ENCODE results near the gene ADRA2B. TPM values are rescaled to one million over a fixed set of nuclear protein-coding genes. Genes with fewer than 3 reads are reported as not detected.
"Not testable (repeated sequence)": the region's sequence is repeated elsewhere in the genome, so short reads cannot be mapped to it uniquely, and the experiment has no call there.

ADRA2B gene
- 5.0 TPM for total RNA-seq
- long read RNA-seq, transcript ADRA2B-201 (1 exons, 3,371 nt): major isoform, 15 of 17 reads
- long read RNA-seq, partial matches to known transcripts: 0 of 17 reads
- long read RNA-seq, other reads (novel, unspliced or antisense): 2 of 17 reads

DNA sequence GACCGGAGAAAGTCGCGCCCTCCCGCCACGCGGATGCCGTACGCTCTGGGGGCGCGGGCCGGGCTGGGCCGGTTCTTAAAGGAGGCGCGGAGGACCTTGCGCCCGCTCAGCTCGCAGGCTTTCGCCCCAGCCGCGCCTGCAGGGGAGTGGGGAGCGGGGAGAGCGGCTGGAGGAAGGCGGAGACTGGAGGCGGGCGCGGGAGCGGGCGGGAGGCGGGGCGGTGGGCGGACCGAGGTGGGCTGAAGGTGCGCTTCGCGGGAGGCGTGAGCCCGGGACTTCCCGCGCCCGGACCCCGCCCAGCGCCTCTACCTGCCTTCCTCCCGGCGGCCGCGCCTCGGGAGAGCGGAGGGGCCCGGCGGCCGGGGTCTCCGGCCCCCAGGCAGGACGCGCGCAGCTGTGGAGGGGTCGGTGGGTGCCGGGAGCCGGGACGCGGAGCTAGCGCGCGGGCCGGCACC is at the start of gene ADRA2B:
ADRA2B (minus strand) TSS at position 148 of the 455 bp plus-strand sequence. CDS start 422 bp downstream, outside the sequence.
- ATAC-seq: peak; percentile 81
- peak; percentile 77 for DNase-seq
- intact Hi-C loops (cut with micrococcal nuclease): no loop called here

- DNase-seq: no peak
These were observed 48.3 kb upstream of the ADRA2B start for GRCh38 chr2:96164459-96165184.

GRCh38 chr2:96163768-96164429 is 47.5 kb upstream of the ADRA2B start:
- intact Hi-C loops (cut with micrococcal nuclease): no loop called here
- DNase-seq (no peak), ATAC-seq (no peak)

More at GRCh38 chr2:96164459-96165184, 48.3 kb upstream of the ADRA2B start:
- no peak for ATAC-seq
- intact Hi-C loops (cut with micrococcal nuclease): no loop called here

DNA sequence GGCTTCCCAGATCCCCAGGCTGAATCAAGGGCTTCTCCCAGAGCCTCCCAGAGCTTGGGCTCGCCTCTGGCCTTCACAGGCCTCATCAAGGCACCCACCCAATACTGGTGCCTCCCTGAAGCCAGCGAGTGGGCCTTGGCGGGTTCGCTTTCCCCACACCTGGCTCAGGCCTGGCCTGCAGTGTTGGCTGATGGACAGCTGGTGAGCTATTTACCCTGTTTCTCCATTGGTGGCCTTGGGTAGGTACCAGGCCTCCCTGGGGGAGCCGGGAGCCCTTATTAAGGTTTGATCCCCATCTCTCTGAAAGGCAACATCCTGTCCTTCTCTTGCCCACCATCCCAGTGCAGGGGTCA is 47.0 kb upstream of the ADRA2B start:
- ATAC-seq: no peak
- DNase-seq: no peak
- intact Hi-C loops (cut with micrococcal nuclease): no loop called here

- intact Hi-C loops (cut with micrococcal nuclease): no loop called here
- DNase-seq (no peak), ATAC-seq (no peak)
These were observed 45.5 kb upstream of the ADRA2B start for GRCh38 chr2:96161898-96162297.

DNA sequence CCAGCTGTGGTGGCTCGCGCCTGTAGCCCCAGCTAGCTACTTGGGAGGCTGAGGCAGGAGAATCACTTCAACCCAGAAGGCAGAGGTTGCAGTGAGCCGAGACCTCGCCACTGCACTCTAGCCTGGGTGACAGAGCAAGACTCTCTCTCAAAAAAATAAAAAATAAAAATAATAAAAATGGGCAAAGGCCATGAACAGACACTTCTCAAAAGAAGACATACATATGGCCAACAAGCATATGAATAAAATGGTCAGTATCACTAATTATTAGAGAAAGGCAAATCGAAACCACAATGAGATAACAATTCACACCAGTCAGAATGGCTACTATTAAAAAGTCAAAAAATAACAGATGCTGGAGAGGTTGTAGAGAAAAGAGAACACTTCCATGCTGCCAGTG is 44.0 kb upstream of the ADRA2B start:
- intact Hi-C loops (cut with micrococcal nuclease); DNase-seq; ATAC-seq: not testable (repeated sequence)

DNA sequence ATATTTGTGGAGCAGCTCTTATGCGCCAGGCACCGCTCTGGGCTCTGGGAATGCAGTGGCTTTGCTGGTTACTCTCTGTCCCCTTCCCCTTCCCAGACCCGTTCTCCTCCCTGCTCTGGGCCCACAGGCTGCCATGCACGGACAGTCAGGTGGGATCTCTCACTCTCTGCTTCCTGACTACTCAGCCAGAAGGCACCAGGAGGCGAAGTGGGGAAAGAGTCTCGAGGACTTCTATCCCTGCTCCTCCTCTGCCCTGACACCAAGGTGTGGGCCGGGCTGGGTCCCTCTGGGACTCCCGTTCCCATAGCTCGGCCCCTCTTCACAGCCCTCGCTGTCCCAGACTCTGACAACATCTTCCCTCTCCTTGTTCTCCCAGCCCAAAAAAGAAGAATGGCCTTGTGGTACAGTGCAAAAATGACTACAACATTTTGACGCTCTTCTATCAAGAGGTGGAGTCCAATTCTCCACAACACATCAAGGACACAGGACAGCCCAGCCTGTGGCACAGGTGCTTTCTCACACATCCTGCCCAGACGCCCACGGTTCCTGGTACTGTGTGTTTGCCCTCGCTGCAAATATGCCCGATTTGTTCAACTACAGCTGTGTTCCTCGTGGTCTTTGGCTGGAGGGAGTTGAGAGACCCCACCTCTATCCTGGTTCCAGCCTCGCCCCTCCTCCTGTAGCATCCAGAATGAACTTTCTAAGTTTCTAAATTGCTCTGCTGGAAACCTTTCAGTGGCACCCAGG is 42.9 kb upstream of the ADRA2B start:
- DNase-seq (peak; percentile 5), ATAC-seq (no peak)
- intact Hi-C loops (cut with micrococcal nuclease): no loop called here

GRCh38 chr2:96158554-96158940 is 42.2 kb upstream of the ADRA2B start:
- intact Hi-C loops (cut with micrococcal nuclease): no loop called here
- DNase-seq (peak; percentile 8), ATAC-seq (no peak)

DNA sequence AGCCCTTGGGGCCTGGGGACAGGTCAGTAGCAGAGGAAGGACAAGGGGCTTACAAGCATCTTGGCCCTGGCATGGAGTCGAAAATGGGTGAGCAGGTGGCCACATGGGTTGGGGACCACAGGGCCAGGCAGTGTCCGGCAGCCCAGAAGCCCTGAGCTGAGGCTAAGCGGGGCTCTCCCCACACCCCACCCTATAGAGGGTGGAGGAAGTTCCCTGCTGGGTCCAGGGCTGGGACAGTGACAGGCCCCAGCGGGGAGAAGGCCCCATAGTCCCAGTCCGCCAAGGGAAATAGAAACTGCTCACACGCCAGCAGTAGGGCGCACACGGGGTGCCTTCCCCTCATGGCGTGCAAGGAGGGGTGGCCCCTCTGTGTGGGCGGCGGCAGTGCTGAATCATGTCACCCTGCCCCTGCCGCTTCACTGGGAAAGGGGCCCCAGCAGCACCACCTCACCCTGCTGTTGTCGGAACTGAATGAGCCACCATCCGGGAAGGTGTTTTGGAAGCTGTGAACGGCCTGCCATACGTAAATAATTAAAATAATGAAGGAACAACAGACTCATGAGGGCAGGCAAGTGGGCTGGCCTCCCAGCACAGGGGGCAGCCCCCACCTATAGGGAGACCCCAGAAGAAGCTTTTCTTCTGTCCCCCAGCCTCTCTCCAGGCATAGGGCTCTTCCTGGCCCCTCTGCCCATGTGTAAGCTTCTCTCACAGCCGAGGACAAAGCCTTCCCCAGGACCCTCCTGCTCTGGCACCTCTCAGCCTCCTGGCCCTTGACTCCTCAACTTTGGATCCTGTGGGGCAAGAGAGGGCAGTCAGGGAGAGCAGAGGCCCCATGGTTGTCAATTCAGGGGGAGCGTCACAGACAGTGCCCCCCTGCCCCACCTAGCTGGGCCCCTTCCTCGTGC is 41.5 kb upstream of the ADRA2B start:
- no peak for ATAC-seq
- intact Hi-C loops (cut with micrococcal nuclease): no loop called here
- DNase-seq: peak; percentile 25

DNA sequence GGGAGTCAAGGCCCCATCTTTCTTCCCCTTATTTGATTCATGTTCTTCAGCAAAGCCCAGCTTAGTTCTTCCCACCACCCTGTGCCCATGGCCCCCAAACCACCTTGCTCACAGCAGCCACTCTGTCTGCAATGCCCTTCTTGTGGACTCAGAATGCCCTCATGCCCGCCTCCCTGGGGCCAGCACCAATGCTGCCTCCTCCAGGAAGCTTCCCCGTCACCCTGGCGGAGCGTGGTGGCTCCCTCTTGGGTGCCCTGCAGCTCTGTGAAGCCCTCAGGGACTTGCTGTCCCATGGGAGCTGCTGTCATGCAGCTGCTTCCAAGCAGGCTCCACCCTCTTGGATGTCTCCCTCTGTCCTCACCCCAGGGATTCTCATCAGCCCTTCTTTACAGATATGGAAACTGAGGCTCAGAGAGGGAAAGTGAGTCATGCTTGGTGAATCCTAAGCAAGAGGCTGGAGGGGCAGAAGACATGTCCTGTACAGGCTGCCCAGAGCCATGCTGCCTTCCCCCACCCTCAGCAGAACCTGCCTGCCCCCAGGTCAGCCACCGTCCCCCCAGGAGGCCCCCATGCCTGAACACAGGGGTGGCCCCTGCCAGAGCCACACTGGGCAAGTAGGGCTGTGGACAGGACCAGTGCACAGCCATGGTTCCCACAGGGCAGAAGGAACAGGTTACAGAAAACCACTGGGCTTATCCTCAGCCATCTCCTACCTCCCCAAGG is 40.7 kb upstream of the ADRA2B start:
- ATAC-seq (no peak), DNase-seq (peak; percentile 18)
- intact Hi-C loops (cut with micrococcal nuclease): no loop called here

GRCh38 chr2:96156011-96156820 is 39.8 kb upstream of the ADRA2B start:
- peak; percentile 12 for DNase-seq
- intact Hi-C loops (cut with micrococcal nuclease): no loop called here
- no peak for ATAC-seq

DNA sequence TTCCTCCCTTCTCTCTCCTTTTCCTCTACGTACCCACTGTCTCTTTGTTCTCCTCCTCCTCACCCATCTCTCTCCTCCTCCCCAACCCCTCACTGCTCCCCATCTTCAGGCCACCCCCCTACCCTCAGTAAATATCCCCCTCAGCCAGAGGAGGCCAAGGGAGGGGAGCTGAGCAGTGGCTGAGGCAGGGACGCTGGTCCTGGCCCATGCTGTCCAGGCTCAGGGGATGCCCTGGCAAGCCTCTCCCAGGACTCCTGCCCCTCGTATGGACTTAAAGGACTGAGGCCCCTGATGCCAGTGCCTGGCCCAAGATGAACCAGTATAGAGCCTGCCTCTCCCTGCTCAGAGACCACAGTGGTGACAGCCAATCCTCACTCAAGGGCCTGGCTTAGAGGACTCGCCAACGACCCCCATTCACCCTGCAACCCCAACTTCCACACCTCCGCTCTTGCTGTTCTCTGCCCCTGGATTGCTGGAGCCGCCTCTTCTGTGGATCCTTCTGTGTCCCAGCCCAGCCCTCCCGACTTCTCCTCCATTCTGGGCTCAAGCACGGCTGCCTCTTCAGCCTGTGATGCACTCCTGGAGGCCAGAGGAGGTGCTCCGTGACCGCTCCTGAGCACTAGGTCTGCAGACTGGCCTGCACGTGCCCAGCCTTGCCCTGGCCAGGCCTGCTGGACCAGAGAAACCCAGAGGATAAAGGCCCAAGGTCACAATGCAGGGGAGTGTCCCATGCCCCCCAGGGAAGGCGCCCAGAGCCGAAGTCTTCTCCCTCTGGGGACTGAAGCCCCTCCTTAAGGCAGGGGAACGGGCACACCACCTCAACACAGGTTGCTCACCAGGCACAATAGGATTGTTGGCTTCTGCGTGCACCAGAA is 38.4 kb upstream of the ADRA2B start:
- ATAC-seq: no peak
- DNase-seq: peak; percentile 14
- intact Hi-C loops (cut with micrococcal nuclease): no loop called here

DNA sequence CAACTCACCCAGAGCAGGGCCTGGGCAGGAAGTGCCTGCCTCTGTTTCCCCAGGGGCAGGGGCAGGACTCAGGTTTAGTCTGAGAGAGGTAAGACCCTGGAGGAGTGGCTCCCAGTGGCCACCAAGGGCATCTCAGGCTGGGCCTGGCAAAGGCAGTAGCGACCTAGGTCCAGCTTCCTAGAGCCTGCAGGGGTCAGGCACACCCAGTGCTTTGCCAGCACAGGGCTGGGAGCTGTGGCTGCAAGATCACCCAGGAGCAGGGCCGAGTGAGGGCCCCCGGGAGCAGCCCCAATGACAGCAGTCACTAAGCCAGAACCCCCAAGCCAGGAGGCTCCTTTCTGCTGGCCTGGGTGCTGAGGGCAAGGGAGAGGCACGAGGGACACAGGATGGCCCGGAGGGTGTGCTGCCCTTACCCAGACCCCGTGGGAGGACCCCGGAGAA is 37.6 kb upstream of the ADRA2B start:
- intact Hi-C loops (cut with micrococcal nuclease): no loop called here
- DNase-seq (peak; percentile 18), ATAC-seq (no peak)

DNA sequence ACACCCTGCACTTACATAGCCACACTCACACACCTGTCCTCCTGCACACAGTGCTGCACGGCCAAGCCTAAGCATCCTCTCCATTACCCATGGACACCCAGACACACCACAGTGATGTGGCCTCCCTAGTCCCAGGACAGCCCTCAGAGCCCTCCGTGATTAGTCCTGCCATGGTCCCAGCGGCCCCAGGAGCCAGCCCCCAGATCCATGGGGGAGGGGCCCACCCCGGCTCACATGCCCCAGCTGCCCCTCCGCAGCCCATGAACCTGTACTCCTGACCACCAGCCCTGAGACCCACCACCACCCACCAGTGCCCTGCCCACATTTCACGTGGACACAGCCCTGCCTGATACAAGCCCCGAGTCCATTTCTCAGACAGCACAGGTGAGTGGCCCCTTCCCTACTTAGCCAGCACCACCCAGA is 36.9 kb upstream of the ADRA2B start:
- ATAC-seq: no peak
- peak; percentile 9 for DNase-seq
- intact Hi-C loops (cut with micrococcal nuclease): no loop called here

DNA sequence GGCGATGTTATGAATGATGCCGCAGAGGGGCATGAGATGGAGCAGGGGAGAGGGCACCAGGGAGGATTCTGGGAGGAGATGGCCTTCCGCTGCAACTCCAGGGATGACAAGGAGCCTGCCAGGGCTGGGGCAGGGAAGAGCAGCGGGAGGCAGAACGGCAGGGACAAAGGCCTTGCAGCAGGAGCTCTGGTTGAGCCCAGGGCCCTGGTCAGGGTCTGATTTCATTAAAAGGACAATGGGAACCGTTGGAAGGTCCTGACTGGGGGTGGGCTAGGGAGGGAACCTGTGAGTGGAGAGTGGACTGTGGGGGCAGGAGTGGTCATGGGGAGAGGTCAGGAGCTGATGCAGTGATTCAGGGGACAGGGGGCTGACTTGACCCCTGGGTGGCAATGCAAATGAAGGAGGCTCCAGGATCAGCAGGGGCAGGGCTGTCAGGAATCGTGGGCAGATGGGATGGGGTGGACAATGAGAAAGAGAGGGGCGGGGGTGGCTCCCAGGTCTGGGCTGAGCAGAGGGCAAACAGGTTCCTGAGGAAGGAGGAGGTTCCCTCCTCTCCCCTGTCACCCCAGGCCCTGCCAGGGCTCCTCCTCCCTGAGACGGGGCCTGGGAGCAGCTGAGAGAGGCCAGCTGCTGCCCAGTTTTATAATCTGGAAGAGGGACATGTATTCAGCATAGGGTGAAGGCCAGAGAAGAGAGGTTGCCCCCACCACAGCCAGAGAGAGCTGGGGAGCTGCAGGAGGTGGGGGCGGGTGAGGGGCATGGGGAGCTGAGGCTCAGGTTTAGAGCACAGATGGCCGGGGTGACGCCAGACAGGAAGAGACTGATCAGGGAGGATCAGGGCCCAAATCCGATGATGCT is 36.2 kb upstream of the ADRA2B start:
- no peak for ATAC-seq
- intact Hi-C loops (cut with micrococcal nuclease): no loop called here
- DNase-seq: peak; percentile 8

Measured in left ventricle myocardium superior (tissue), 1 donor.